HG03025 (cell line): Measurements from ENCODE around the gene UBR4.

Experiments
- ATAC-seq: cut with Tn5 transposase; IDR thresholded peaks from one replicate; pipeline ENCODE4 v1.9.1; 2021; ENCODE audit warnings: mild to moderate bottlenecking, moderate library complexity; ENCODE audit not compliant: unreplicated experiment, low FRiP score

Gene UBR4

GRCh38 chr1:19061798-19062197 lies 148.3 kb downstream of the UBR4 start:
- no peak for ATAC-seq

- ATAC-seq, result no peak
Measured at GRCh38 chr1:19061343-19061742, 148.7 kb downstream of the UBR4 start.

- no peak for ATAC-seq
Measured at GRCh38 chr1:19059773-19060172, 150.3 kb downstream of the UBR4 start.

- no peak for ATAC-seq
Measured at GRCh38 chr1:19058476-19058797, 151.6 kb downstream of the UBR4 start.

GRCh38 chr1:19057784-19058475 lies 152.1 kb downstream of the UBR4 start:
- ATAC-seq, result no peak

- ATAC-seq, result no peak
Measured at GRCh38 chr1:19057182-19057779, 152.8 kb downstream of the UBR4 start.

GRCh38 chr1:19055701-19056100 lies 154.4 kb downstream of the UBR4 start:
- no peak for ATAC-seq

- ATAC-seq, result no peak
Measured at GRCh38 chr1:19055001-19055400, 155.1 kb downstream of the UBR4 start.

- no peak for ATAC-seq
Measured at GRCh38 chr1:19054216-19054615, 155.8 kb downstream of the UBR4 start.

GRCh38 chr1:19053486-19053885 lies 156.6 kb downstream of the UBR4 start:
- ATAC-seq, result no peak

GRCh38 chr1:19049798-19050197 lies 160.3 kb downstream of the UBR4 start:
- no peak for ATAC-seq

GRCh38 chr1:19049128-19049768 lies 160.8 kb downstream of the UBR4 start:
- no peak for ATAC-seq

- ATAC-seq, result no peak
Measured at GRCh38 chr1:19046972-19047731, 162.9 kb downstream of the UBR4 start.

GRCh38 chr1:19045898-19046880 lies 163.9 kb downstream of the UBR4 start:
- ATAC-seq, result no peak

- ATAC-seq, result no peak
Measured at GRCh38 chr1:19044975-19045831, 164.9 kb downstream of the UBR4 start.

GRCh38 chr1:19044471-19044870 lies 165.6 kb downstream of the UBR4 start:
- no peak for ATAC-seq

- ATAC-seq, result no peak
Measured at GRCh38 chr1:19043579-19044443, 166.3 kb downstream of the UBR4 start.
